ENCODE data around the gene MYT1. TPM values are rescaled to one million over a fixed set of nuclear protein-coding genes. Genes with fewer than 3 reads are reported as not detected.

MYT1 gene
- total RNA-seq, 1 experiment from 2014 or later: 2.0 TPM

- TF ChIP-seq ZNF512 (CRISPR knock-in tag; IDR thresholded peaks at IDR 0.05; ENCODE audit: borderline replicate concordance) (no peak), AFF4 (CRISPR knock-in tag; IDR thresholded peaks at IDR 0.05; ENCODE audit: borderline replicate concordance) (no peak), STAT6 (CRISPR knock-in tag; conservative IDR thresholded peaks at IDR 0.05; ENCODE audit: low read depth) (no peak), SOX15 (CRISPR knock-in tag; IDR thresholded peaks at IDR 0.05) (no peak)
These were observed 13.3 kb upstream of the MYT1 start (continued) for GRCh38 chr20:64150756-64151632.

- Mint-ChIP-seq H3K27ac (peak overlapping the region; percentile 43), H3K27me3 (ENCODE audit: low read depth) (no peaks in the 10 kb centered on the region), H3K4me3 (no peak overlapping the region), H3K36me3 (peaks cover 5% of the 10 kb centered on the region; the same call in 1 of the 2 replicates), H3K4me1 (peaks cover 31% of the 10 kb centered on the region), H3K9me3 (peaks cover 7% of the 10 kb centered on the region)
- peak; percentile 43 for ATAC-seq
- ChIA-PET CTCF (interaction anchor here (0.6 to 1.5 kb wide), 4 partner anchors 10 to 96 kb away, joined by 3 to 5 read pairs (median 4); partner anchors contain the start of gene LKAAEAR1), POLR2A (no interaction called here)
- no peak for DNase-seq (ENCODE audit: low spot score)
- TF ChIP-seq TEAD4 (CRISPR knock-in tag; IDR thresholded peaks at IDR 0.05): no peak
- no peak for TF ChIP-seq ARID4B (CRISPR knock-in tag; IDR thresholded peaks at IDR 0.05; ENCODE audit: borderline replicate concordance)
- no peak for TF ChIP-seq USF2 (CRISPR knock-in tag; IDR thresholded peaks at IDR 0.05)
- no peak for TF ChIP-seq GABPB1 (CRISPR knock-in tag; IDR thresholded peaks at IDR 0.05)
- no peak for TF ChIP-seq CREB1 (CRISPR knock-in tag; IDR thresholded peaks at IDR 0.05)
- TF ChIP-seq ZNF138 (CRISPR knock-in tag; conservative IDR thresholded peaks at IDR 0.05): no peak
- no peak for TF ChIP-seq ZNF281 (CRISPR knock-in tag; IDR thresholded peaks at IDR 0.05)
- TF ChIP-seq GRHL2 (CRISPR knock-in tag; IDR thresholded peaks at IDR 0.05; ENCODE audit: insufficient replicate concordance, severe bottlenecking): no peak
- TF ChIP-seq ZMAT4 (CRISPR knock-in tag; IDR thresholded peaks at IDR 0.05): no peak
These were observed 12.4 kb upstream of the MYT1 start for GRCh38 chr20:64151633-64152530.
